ENCODE data around the gene B9D2. TPM values are rescaled to one million over a fixed set of nuclear protein-coding genes. Genes with fewer than 3 reads are reported as not detected.

B9D2 gene
- total RNA-seq, 1 experiment from 2014 or later, result 7.3 TPM

- H3K9ac ChIP-seq (ENCODE audit: low read length), result no peak overlapping the region
- no peaks in the 10 kb centered on the region for H4K20me1 ChIP-seq (ENCODE audit: insufficient read depth)
- H3K9me3 ChIP-seq (ENCODE audit: control insufficient read depth in 1 of 2, insufficient read depth in 1 of 2, low read depth in 1 of 2, low read length in 2 of 2), result no peaks in the 10 kb centered on the region
- ChIA-PET RAD21 (ENCODE audit: low non-redundant PET in 1 of 2, low total read pairs in 2 of 2, uncharacterized antibody in 2 of 2, unreplicated experiment in 2 of 2) (no interaction called here), CTCF (no interaction called here), POLR2A (no interaction called here)
- H3K9me2 ChIP-seq (ENCODE audit: insufficient read depth), result no peaks in the 10 kb centered on the region
- DNase-seq (ENCODE audit: low read depth, low spot score) (no peak), ATAC-seq (no peak)
- peaks cover 2 to 8% of the 10 kb centered on the region in 2 experiments; a peak in 2 of 4 replicates for H3K4me1 ChIP-seq (ENCODE audit: control insufficient read depth in 1 of 2, insufficient read depth in 2 of 2, low read length in 2 of 2)
- H3K79me2 ChIP-seq (ENCODE audit: insufficient read depth, low read length), result no peaks in the 10 kb centered on the region
- H2AFZ ChIP-seq (ENCODE audit: low read depth, low read length, poor library complexity, severe bottlenecking), result no peak overlapping the region
- TF ChIP-seq SIN3A (IDR thresholded peaks at IDR 0.05; ENCODE audit: low read depth) (no peak), RAD21 (IDR thresholded peaks at IDR 0.05; ENCODE audit: low read depth) (no peak), REST (IDR thresholded peaks at IDR 0.05; ENCODE audit: low read depth) (no peak), EZH2 (IDR thresholded peaks at IDR 0.05) (no peak), MAX (IDR thresholded peaks at IDR 0.05) (no peak), ZBTB33 (IDR thresholded peaks at IDR 0.05; ENCODE audit: extremely low read depth, insufficient replicate concordance, low read length) (no peak), EZH2phosphoT487 (IDR thresholded peaks at IDR 0.05; ENCODE audit: borderline replicate concordance) (no peak), YY1 (IDR thresholded peaks at IDR 0.05; ENCODE audit: extremely low read depth, insufficient replicate concordance, low read depth, low read length) (no peak), CBX3 (IDR thresholded peaks at IDR 0.05; ENCODE audit: low read depth) (no peak), TCF7L2 (IDR thresholded peaks at IDR 0.05; ENCODE audit: borderline replicate concordance, extremely low read depth, insufficient read depth, insufficient read length) (no peak), ZFX (IDR thresholded peaks at IDR 0.05) (no peak), CTCF (IDR thresholded peaks at IDR 0.05 in 2 of 3, conservative IDR thresholded peaks at IDR 0.05 in 1 of 3; ENCODE audit: borderline replicate concordance in 1 of 3, insufficient read depth in 1 of 3, low read depth in 2 of 3, low read length in 2 of 3) (no peak), CEBPB (IDR thresholded peaks at IDR 0.05; ENCODE audit: low read depth) (no peak), EGR1 (IDR thresholded peaks at IDR 0.05; ENCODE audit: low read depth) (no peak), POLR2AphosphoS5 (IDR thresholded peaks at IDR 0.05; ENCODE audit: low read depth, low read length) (no peak), JUND (IDR thresholded peaks at IDR 0.05) (no peak)
- no peaks in the 10 kb centered on the region for H3K27me3 ChIP-seq (ENCODE audit: insufficient read depth, low read length)
- no peak overlapping the region for H3K4me2 ChIP-seq (ENCODE audit: low read length)
- H3K4me3 ChIP-seq (replicated peaks in 1 of 2; ENCODE audit: low read depth in 1 of 2, low read length in 2 of 2), result no peak overlapping the region
- no TSS peak for BruUV-seq (replicated peaks)
- no peak overlapping the region for H3K27ac ChIP-seq (ENCODE audit: low read depth, low read length)
- H3K36me3 ChIP-seq (ENCODE audit: control insufficient read depth in 1 of 2, insufficient read depth in 2 of 2, low read length in 2 of 2), result peaks cover 0 to 11% of the 10 kb centered on the region in 2 experiments; a peak in 1 of 4 replicates
- intact Hi-C loops (cut with micrococcal nuclease), result no loop called here
Observed at GRCh38 chr19:41332468-41332867, 31.5 kb downstream of the B9D2 start.
